ENCODE results near the gene PPP3R2. TPM values are rescaled to one million over a fixed set of nuclear protein-coding genes. Genes with fewer than 3 reads are reported as not detected.

PPP3R2 gene
- total and polyA plus RNA-seq, 2 experiments from 2014 or later = not detected

- no peak for TF ChIP-seq CTCF (IDR thresholded peaks at IDR 0.05; ENCODE audit: low read depth, low read length)
- no peaks in the 10 kb centered on the region for H3K27me3 ChIP-seq
- no peaks in the 10 kb centered on the region for H3K36me3 ChIP-seq
- H3K27ac ChIP-seq = no peak overlapping the region
- H3K4me1 ChIP-seq (ENCODE audit: low read depth) = no peaks in the 10 kb centered on the region
- DNase-seq (ENCODE audit: low read depth in 1 of 2, low spot score in 1 of 2) = no peak
- no peak overlapping the region for H3K4me3 ChIP-seq
- no peaks in the 10 kb centered on the region for H3K9me3 ChIP-seq (ENCODE audit: low read depth)
Measured at GRCh38 chr9:101587332-101588043, 7.3 kb downstream of the PPP3R2 start.

- DNase-seq (ENCODE audit: low read depth in 1 of 2, low spot score in 1 of 2) = no peak
- Histone ChIP-seq H3K27ac (no peak overlapping the region), H3K36me3 (no peaks in the 10 kb centered on the region), H3K4me3 (no peak overlapping the region), H3K27me3 (no peaks in the 10 kb centered on the region), H3K4me1 (ENCODE audit: low read depth) (no peaks in the 10 kb centered on the region), H3K9me3 (ENCODE audit: low read depth) (no peaks in the 10 kb centered on the region)
- no peak for TF ChIP-seq CTCF (IDR thresholded peaks at IDR 0.05; ENCODE audit: low read depth, low read length)
Measured at GRCh38 chr9:101586651-101587050, 8.1 kb downstream of the PPP3R2 start.

GRCh38 chr9:101585740-101586139, 9.0 kb downstream of the PPP3R2 start:
- Histone ChIP-seq H3K4me1 (ENCODE audit: low read depth) (no peaks in the 10 kb centered on the region), H3K27ac (no peak overlapping the region), H3K36me3 (no peaks in the 10 kb centered on the region), H3K4me3 (no peak overlapping the region), H3K9me3 (ENCODE audit: low read depth) (no peaks in the 10 kb centered on the region), H3K27me3 (no peaks in the 10 kb centered on the region)
- no peak for TF ChIP-seq CTCF (IDR thresholded peaks at IDR 0.05; ENCODE audit: low read depth, low read length)
- no peak for DNase-seq (ENCODE audit: low read depth in 1 of 2, low spot score in 1 of 2)

GRCh38 chr9:101582553-101582952, 12.2 kb downstream of the PPP3R2 start:
- no peaks in the 10 kb centered on the region for H3K4me1 ChIP-seq (ENCODE audit: low read depth)
- no peaks in the 10 kb centered on the region for H3K9me3 ChIP-seq (ENCODE audit: low read depth)
- no peak overlapping the region for H3K27ac ChIP-seq
- no peaks in the 10 kb centered on the region for H3K36me3 ChIP-seq
- H3K4me3 ChIP-seq = no peak overlapping the region
- DNase-seq (ENCODE audit: low read depth in 1 of 2, low spot score in 1 of 2) = no peak
- no peaks in the 10 kb centered on the region for H3K27me3 ChIP-seq
- TF ChIP-seq CTCF (IDR thresholded peaks at IDR 0.05; ENCODE audit: low read depth, low read length) = no peak

- Histone ChIP-seq H3K9me3 (ENCODE audit: low read depth) (no peaks in the 10 kb centered on the region), H3K4me3 (no peak overlapping the region), H3K36me3 (no peaks in the 10 kb centered on the region), H3K27me3 (no peaks in the 10 kb centered on the region), H3K4me1 (ENCODE audit: low read depth) (no peaks in the 10 kb centered on the region), H3K27ac (no peak overlapping the region)
- DNase-seq (ENCODE audit: low read depth in 1 of 2, low spot score in 1 of 2) = no peak
- no peak for TF ChIP-seq CTCF (IDR thresholded peaks at IDR 0.05; ENCODE audit: low read depth, low read length)
Measured at GRCh38 chr9:101579711-101580545, 14.8 kb downstream of the PPP3R2 start.

Data from cardiac muscle cell (in vitro differentiated cells and primary cell).